GM18502 (cell line): ENCODE measurements around the gene AIDA.
A peak's percentile ranks its signal among the peaks of the same experiment; 100 is the strongest.
"Not testable (repeated sequence)": the region's sequence is repeated elsewhere in the genome, so short reads cannot be mapped to it uniquely, and the experiment has no call there.

Experiments used
- ATAC-seq: cut with Tn5 transposase; IDR thresholded peaks from one replicate; pipeline ENCODE4 v1.9.1; 2021; ENCODE audit warnings: mild to moderate bottlenecking; ENCODE audit not compliant: unreplicated experiment, poor library complexity

Gene AIDA, protein sequence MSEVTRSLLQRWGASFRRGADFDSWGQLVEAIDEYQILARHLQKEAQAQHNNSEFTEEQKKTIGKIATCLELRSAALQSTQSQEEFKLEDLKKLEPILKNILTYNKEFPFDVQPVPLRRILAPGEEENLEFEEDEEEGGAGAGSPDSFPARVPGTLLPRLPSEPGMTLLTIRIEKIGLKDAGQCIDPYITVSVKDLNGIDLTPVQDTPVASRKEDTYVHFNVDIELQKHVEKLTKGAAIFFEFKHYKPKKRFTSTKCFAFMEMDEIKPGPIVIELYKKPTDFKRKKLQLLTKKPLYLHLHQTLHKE

DNA sequence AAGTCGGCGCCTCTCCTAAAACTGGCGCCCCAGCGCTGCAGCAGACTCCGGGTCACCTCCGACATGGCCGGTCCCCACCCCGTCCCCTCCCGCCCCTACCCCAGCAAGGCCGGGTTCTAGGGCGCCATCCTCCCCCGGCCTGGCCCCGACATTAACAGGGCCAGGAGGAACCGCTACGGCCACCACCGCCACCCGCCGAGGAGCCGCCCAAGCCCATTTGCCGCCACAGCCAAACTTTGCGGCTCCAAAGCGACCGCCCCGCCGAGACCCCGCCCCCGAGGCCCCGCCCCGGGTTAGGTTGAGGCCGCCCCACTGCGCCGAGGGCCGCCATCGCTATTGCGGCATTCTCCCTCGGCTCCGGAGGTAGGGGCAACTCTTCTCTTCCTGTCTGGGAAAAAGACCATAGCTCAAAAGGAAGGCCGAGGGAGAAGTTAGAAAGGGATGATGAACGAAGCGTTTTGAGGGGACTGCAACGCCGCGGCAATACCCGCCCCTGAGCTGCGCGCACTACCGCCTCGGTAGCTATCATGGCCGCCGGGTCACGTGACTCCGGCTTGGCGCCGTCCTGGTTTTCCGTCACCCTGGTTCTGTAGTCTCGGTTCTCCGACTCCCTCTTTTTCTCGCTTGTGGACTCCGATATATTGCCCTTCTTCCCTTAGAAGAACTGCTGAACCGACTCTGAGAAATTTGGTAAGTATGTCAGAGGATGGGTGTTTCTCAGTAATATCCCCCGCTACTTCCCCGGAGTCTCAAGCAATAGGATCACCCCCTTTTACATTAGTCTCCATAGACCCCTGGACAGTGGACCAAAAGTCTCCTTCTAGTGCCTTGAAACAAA lies at the start of gene AIDA, which contains the start of gene BROX:
TSS of gene AIDA (minus strand) at position 239 of the 838 bp plus-strand sequence. CDS start at position 65, 174 bp downstream.
TSS of gene BROX (plus strand) at position 312 of the 838 bp plus-strand sequence. CDS start 3,136 bp downstream, outside the sequence.
- peak; percentile 80 for ATAC-seq

DNA sequence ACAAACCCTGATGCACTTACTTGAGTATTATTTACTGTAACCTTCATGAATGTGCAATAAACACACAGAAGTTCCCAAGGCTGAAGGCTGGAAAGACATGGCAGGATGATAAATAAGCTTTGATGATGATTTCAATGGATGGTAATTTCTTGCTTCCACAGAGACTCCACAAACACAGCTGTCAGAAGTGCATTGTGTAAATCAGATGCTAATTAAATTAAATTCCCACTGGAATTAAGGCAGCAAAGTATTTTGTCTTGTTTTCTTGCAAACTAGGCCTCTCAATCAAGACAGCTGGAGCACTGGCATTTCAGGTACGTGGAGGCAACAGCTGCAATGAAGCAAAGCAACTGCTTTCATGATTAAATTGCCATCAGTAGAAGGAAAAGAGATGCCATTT lies 48.8 kb upstream of the AIDA start:
- ATAC-seq: no peak

DNA sequence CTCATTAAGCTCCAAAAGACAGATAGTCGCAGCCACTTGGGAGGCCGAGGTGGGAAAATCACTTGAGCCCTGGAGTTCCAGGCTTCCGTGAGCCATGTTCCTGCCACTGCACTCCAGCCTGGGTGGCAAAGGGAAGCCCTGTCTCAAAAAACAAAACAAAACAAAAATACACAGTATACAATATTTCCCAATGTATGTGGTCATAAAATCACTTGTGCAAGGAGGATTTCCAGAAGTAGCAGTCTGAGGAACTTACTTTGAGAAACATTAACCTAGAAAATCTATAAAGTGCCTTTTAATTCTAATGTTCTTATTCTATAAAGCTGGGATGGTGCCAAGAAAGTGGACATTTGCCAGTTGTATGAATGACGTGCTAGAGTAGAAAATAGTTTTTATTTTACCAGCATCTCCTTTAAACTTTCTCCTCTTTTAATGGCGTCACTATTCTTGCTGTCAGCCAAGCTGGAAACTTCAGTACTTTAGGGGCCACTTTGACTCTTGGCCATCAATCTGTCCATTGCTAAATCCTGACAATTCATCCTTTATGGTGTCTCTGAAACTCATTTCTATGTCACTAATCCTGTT lies 47.3 kb upstream of the AIDA start:
- ATAC-seq: no peak

DNA sequence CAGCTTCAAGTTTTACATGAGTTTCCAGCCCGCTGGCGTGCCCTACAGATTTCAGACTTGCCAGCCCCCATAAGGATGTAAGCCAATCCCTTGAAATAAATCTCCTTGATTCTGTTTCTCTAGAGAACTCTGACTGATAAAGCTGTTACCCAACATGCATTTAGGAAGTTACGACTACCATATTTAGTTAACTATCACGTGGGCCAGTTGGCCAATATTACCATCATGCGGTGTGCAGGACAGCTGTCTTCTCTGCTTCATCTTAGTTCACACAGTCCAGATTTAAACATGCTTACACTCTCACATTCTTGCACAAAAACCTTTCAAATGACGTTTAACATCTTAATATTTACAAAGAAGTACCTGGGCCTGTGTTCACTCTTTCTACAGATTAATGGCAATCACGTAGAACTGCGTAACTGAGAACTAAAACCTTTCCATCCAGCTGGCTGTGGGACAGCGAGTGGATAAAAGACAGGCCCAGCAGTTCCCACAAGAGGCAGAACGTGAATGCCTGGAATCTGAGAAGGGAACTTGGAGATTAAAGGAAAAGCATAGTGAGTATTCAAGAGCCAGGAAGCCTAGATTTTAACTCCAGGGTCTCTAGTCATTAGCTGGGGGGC lies 45.5 kb upstream of the AIDA start:
- ATAC-seq: no peak

DNA sequence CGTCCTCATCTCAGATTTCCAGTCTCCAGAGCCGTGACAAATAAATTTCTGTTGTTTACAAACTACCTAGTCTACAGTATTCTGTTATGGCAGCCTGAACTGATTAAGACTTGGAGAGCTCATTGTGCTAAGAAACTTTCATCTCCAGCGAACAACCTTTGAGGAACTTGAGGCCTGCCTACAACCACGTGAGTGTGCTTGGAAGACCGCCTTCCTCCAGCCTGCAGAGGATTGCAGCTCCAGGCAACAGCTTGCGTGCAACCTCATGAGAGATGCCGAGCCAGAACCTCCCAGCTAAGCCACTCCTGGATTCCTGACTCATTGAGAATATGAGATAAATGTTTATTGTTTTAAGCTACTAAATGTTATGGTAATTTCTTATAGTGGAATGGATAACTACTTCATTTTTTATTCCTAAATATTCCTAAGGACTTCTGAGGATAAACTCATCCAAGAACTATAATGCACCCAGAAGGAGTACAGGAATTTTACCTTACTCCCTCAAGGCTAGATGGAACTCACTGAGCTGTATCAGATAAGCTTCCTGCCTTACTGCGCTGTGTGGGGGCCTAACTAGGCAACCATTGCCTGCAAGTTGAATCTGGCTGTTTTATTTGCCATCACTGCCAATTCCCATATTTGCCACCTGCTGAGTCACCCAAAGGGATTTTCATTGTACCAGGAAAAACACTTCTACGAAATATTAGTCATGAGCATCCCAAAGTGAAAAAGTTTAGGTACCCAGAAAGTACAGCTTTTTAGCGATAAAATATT lies 42.3 kb upstream of the AIDA start:
- no peak for ATAC-seq

DNA sequence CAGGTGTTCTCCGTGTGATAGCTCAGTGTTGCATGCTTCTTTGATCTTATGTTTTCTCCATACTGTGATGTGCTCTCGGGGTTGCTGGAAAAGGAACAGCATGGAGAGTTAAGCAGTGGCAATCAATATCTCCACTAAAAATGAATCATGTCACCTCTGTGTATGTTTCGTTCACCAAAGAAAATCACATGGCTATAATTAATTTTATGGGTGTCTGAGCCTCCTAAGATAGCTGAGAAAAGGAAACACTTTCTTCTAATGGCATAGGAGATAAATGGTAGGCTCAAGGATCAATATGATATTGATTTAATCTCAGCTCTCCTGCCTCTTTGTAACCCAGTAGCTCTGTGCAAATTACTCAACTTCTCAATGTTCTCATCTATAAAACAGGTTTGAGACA lies 39.0 kb upstream of the AIDA start:
- ATAC-seq: peak; percentile 25

DNA sequence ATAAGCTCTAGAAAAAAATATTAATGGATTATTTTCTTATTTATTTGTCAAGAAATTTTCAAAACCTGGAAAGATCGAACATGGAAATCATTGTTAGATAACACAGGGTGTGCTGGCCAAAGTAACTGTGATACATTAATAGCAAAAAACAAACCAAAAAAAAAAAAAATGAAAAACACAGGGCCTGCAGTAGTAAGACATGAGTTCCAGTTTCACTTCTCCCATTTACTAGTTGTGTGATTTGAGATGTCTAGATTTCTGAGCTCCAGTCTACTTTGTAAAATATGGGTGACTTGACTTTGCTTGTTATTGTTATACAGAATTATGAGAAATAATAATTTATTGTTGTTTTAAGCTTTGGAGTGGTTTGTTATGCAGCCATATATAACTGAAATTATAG lies 38.4 kb upstream of the AIDA start:
- peak; percentile 92 for ATAC-seq

DNA sequence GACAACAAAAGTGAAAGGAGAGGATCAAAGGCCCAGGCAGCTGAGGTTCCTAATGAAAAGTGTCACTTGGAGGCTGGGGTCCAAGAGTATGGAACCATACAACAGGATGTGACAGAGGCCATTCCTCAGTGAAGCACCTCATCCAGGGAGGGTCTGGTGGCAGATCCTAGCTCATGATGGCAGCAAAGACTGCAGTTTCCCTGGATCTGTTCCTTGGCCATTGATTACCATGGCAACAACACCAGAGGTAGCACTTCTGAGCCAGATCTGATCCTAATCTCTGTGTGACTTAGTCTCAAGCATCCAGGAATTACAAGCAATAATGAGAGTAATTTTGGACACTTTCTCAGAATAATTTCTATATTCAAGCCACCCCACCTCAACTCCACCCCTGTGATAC lies 37.6 kb upstream of the AIDA start:
- ATAC-seq: no peak

DNA sequence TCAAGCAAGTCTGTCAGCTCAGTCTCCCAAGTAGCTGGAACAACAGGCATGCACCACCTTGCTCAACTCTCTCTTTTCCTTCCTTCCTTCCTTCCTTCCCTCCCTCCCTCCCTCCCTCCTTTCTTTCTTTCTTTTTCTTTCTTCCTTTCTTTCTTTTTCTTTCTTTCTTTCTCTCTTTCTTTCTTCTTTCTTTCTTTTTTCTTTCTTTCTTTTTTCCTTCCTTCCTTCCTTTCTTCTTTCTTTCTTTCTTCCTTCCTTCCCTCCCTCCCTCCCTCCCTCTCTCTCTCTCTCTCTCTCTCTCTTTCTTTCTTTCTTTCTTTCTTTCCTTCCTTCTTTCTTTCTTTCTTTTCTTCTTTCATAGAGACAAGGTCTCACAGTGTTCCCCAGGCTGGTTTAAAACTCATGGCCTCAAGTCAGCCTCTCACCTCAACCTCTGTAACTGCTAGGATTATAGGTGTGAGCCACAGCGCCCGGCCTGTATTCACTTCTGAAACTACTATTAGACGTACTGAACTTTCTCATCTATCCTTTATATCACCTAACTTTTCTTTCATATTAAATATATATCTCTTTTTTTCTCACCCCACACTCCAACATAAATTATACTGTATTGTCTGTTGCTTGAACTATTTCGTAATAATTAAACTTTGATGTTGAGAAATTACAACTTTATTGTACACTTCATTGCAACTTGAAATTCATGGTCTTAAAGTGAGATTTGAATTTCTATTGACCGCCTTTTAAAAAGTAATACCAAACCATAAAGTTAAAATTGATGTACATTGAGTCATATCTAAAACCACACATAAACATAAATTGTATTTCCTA lies 29.6 kb upstream of the AIDA start:
- not testable (repeated sequence) for ATAC-seq

DNA sequence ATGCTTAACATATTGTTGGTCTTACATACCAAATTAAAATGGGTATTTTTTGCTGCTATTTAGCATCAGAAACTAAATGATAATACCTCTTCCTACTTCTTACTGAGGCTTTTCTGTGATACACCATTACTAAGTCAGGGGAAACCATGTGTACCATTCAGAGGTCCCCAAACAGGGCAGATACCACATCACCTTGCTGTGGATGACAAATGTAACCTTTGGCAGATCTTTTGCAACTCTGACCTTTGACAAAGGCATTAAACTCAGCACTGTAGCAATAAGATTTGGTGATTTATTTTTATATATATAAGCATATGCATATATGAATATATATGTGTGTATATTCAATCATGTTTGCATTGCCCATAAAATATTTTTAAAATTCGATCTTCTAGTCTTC lies 27.6 kb upstream of the AIDA start:
- no peak for ATAC-seq

DNA sequence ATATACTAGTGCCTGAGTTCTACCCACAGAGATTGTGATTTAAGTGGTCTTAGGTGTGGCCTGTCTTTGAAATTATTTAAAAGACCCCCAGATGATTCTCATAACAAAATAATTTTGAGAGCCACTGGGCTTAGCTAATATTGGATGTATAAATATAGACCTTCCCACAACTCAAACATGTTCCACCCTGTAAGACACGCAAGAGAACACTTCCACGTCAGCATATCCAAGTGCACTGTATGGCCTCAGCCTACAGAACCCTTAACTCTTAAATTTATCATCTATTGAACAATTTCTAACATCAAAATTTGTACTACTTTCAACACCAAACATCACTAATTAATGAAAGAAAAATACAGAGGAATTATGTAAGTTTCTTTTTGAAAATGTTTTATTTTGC lies 27.2 kb upstream of the AIDA start:
- no peak for ATAC-seq

DNA sequence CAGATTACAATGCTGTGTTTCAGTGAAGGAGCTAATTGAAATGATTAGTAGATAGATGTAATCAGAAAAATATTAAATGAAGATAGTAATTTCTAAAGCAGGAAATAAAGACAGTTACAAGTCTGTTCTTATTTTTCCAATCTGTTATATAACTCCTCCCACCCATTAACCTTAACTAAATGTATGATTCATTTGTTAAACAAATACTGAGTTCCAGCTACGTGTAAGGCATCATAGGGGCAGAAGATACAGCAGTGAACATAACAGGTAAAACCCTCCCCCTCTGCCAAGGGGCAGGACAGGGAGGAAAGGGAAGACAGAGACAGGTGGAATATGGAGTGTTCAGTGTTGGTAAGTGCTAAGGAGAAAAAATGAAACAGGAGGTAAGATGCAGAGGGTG lies 24.7 kb upstream of the AIDA start, which contains the start of gene FAM177B:
TSS of gene FAM177B (plus strand) at position 231 of the 400 bp plus-strand sequence. CDS start 9,344 bp downstream, outside the sequence.
- no peak for ATAC-seq

DNA sequence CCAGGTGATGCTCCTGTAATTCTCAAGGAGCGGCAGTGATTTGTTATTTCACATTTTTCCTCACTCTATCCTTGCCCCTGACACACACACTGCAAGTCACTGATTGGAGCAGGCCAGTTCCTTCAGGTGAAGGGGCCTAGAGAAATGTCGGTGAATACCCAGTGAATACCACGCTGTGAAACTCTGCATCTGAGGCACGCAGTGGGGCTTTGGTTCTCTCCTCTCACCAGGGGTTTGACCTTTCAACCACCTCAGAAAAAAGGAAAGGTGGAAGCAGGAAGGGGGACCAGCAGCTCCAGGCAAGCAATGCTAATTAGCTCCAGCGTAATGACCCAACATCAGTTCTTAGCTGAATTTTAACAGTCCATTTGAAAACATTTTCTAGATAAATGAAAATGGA lies 24.2 kb upstream of the AIDA start:
- no peak for ATAC-seq

DNA sequence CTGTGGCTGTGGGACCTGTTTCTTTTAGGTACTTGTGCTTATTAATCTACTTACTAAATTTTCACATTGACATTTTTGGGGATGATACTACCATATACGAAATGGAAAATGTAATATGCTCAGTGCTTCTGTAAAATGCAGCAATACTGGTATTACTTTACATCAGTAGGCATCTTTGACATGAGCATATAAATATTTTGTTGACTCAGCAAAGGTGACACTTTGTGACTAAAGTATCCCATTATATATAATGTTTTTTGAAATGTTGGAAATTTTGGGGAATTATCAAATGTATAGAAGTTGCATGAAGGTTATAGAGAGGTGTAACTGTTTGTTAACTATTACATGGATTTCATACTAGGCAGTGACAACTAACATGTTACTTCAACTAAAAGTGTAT lies 22.4 kb upstream of the AIDA start:
- ATAC-seq: no peak

DNA sequence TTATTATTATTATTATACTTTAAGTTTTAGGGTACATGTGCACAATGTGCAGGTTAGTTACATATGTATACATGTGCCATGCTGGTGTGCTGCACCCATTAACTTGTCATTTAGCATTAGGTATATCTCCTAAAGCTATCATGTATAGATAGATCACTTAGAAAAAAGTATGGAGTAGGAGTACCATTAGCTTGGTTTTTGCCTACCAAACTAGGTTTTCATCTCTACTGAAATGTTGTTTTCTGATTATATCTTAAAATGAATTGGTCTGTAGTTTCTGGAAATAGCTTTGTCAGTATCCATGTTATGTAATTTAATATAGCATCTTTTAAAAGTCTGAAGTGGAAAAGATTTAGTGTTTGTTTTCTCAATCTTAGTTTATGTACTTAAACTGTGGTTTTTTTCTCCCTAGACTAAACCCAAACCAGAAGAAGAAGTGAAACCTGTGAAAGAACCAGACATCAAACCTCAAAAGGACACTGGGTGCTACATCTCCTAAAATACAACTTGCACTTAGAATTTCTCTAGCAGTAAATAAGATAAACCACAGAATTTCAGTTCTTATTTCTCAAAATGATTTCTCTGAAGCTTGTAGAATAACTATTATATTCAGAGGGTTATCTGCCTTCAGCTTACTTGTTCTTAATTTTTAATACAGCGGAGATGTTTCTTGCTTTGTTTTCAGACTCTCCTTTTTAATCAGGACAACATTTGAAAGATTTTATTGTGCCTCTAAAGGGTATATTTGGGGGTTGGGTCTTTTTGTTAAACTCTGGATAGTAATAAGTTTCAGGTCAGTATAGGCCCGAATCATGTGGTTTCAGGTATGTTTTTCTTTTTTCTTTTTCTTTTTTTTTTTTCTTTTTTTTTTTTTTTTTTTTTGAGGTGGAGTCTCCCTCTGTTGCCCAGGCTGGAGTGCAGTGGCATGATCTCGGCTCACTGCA lies 20.2 kb upstream of the AIDA start:
- peak; percentile 98 for ATAC-seq

DNA sequence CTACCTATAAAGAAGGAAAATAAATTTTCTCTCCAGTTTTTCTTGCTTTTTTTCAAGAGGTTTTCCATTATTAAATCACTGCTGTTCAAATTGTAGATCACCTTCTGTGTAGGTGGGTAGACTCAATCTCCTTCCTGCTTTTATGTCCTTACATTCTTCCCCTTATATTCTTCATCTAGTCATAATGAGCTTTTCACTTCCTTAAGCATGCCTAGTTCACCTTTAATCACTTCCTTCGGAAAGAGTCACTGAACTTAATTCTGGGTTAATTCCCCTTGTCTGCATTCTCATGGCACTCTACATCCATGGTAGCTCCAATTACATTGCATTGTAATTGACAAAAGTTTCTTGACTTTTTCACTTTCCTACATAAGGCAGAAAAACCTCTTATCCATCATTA lies 18.6 kb upstream of the AIDA start:
- no peak for ATAC-seq

DNA sequence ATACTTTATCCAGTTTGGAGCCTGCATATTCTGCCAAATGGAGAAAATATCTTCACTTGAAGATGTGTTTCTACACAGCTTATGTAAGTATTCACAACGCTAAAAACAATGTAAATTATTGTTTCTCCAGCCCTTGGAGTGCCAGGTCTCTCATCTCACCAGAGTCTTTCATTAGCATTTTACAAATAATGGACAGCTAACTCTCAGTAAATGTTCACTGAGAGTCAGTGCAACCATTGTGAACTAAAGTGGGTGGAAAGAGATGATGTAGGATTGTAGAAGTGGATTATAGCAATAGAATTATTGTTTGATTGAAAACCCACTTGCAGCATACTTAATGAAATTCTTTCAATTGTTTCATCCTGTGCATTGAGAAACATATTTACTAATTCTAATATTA lies 16.5 kb upstream of the AIDA start:
- ATAC-seq: no peak

DNA sequence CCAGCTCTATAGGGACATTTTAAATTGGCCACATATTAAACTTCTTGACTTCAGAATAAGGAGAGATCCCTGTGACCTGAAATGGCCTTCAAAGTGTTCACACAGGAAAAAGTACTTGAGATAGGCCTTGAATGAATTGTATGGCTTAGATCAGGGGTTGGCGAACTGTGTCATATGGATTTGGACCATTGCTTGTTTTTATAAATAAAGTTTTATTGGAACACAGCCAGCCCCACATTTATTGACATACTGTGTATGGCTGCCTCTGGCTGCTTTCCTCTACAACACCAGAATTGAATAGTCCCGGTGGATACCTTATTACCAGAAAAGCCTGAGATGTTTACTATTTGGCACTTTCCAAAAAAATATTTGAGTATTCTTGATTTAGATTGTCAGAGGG lies 4.1 kb upstream of the AIDA start:
- no peak for ATAC-seq
